SK-N-SH (cell line): ENCODE data around the gene USP31. TPM values are rescaled to one million over a fixed set of nuclear protein-coding genes. Genes with fewer than 3 reads are reported as not detected.

Source experiments
- CTCF ChIA-PET: fragments of 300-600, 350-600 bp; formaldehyde crosslinking; extraction: SDS; loops from one replicate; lab custom pipeline; 2021; lab: Yijun Ruan, JAX
- POLR2A ChIA-PET: fragments of 350-600 bp; sonication (Branson Sonifier 250); formaldehyde crosslinking; extraction: SDS; loops from one replicate; lab custom pipeline; 2020; ENCODE audit warnings: antibody characterized with exemption, inconsistent platforms; lab: Yijun Ruan, JAX
- DNase-seq: peaks from one replicate; pipeline ENCODE4 v3.0.0; 2012
- H2AFZ ChIP-seq: fragments of 200-600 bp; sonication (generic); 2 replicates; pipeline ENCODE4 v1.8.1; 2016; ENCODE audit warnings: antibody characterized with exemption, mild to moderate bottlenecking, low read depth
- H3F3A ChIP-seq: fragments of 200-600 bp; sonication (generic); replicated peaks from 2 replicates; pipeline ENCODE3; 2016; ENCODE audit warnings: antibody characterized with exemption, mild to moderate bottlenecking; ENCODE audit not compliant: insufficient read depth
- H3K27ac ChIP-seq, 2 experiments: fragments of 200-500 bp in 1 of 2; fragments of 200-600 bp in 1 of 2; sonication (Bioruptor generic) in 1 of 2; sonication (generic), shearing (Covaris generic) in 1 of 2; 2 replicates each; pipeline versions ENCODE4 v1.5.1 to v1.6.1; 2014 to 2016; ENCODE audit warnings: low read depth in 2 of 2, inconsistent platforms in 1 of 2, low read length in 1 of 2, mild to moderate bottlenecking in 1 of 2, mixed read lengths in 1 of 2
- H3K27me3 ChIP-seq: fragments of 200-600 bp; sonication (generic), shearing (Covaris generic); 2 replicates; pipeline ENCODE4 v1.6.1; 2016; ENCODE audit warnings: mixed run types; ENCODE audit not compliant: insufficient read depth
- H3K36me3 ChIP-seq, 2 experiments: fragments of 200-500 bp in 1 of 2; fragments of 200-600 bp in 1 of 2; sonication (Bioruptor generic) in 1 of 2; sonication (generic) in 1 of 2; replicated peaks in 1 of 2; 2 replicates each; pipeline versions ENCODE3 to v1.5.1; 2014 to 2016; ENCODE audit warnings: low read length in 1 of 2, mild to moderate bottlenecking in 1 of 2; ENCODE audit not compliant: insufficient read depth in 2 of 2, control insufficient read depth in 1 of 2
- H3K4me1 ChIP-seq, 2 experiments: fragments of 200-500 bp in 1 of 2; fragments of 200-600 bp in 1 of 2; sonication (Bioruptor generic) in 1 of 2; sonication (generic), shearing (Covaris generic) in 1 of 2; 2 replicates each; pipeline versions ENCODE4 v1.5.1 to v1.6.1; 2014 to 2016; ENCODE audit warnings: low read depth in 1 of 2, low read length in 1 of 2, mixed run types in 1 of 2; ENCODE audit not compliant: insufficient read depth in 2 of 2, control insufficient read depth in 1 of 2
- H3K4me2 ChIP-seq: fragments of 200-600 bp; sonication (generic), shearing (Covaris generic); 2 replicates; pipeline ENCODE4 v1.6.1; 2017; ENCODE audit warnings: mixed run types
- H3K4me3 ChIP-seq, 2 experiments: fragments of 200-500 bp in 1 of 2; fragments of 200-600 bp in 1 of 2; sonication (Bioruptor generic) in 1 of 2; sonication (generic), shearing (Covaris generic) in 1 of 2; 2 replicates each; pipeline versions ENCODE4 v1.5.1 to v1.8.1; 2014 to 2016; ENCODE audit warnings: low read depth in 2 of 2, inconsistent platforms in 1 of 2, low read length in 1 of 2, mild to moderate bottlenecking in 1 of 2, mixed read lengths in 1 of 2, moderate library complexity in 1 of 2
- H3K79me2 ChIP-seq: fragments of 200-600 bp; sonication (generic); 2 replicates; pipeline ENCODE4 v1.8.1; 2017; ENCODE audit warnings: mild to moderate bottlenecking; ENCODE audit not compliant: insufficient read depth
- H3K9ac ChIP-seq: fragments of 200-600 bp; sonication (generic); 2 replicates; pipeline ENCODE4 v1.6.1; 2017; ENCODE audit warnings: mixed run types
- H3K9me2 ChIP-seq: fragments of 200-600 bp; sonication (generic); 2 replicates; pipeline ENCODE4 v1.6.1; 2017; ENCODE audit warnings: mixed run types
- H3K9me3 ChIP-seq: fragments of 200-600 bp; sonication (generic); 2 replicates; pipeline ENCODE4 v1.6.1; 2017; ENCODE audit warnings: mixed run types, mild to moderate bottlenecking, moderate library complexity
- H4K20me1 ChIP-seq: fragments of 200-600 bp; sonication (generic); 2 replicates; pipeline ENCODE4 v1.6.1; 2017; ENCODE audit warnings: mild to moderate bottlenecking, mixed run types; ENCODE audit not compliant: insufficient read depth
- GATA2 ChIP-seq: sonication (generic); formaldehyde crosslinking; IDR thresholded peaks from 2 replicates; pipeline ENCODE4 v1.5.0; 2020; ENCODE audit warnings: mild to moderate bottlenecking, missing genetic modification reagents
- MXI1 ChIP-seq: IDR thresholded peaks from 2 replicates; pipeline ENCODE4 v1.6.1; 2012; ENCODE audit warnings: mild to moderate bottlenecking, low read depth, low read length, improper control_type of control experiment
- NFIC ChIP-seq: IDR thresholded peaks from 2 replicates; pipeline ENCODE4 v1.4.0; 2012; ENCODE audit warnings: borderline replicate concordance
- NRF1 ChIP-seq: IDR thresholded peaks from 2 replicates; pipeline ENCODE4 v1.6.1; 2012; ENCODE audit warnings: low read depth, mild to moderate bottlenecking, low read length
- RAD21 ChIP-seq: IDR thresholded peaks from 2 replicates; pipeline ENCODE4 v1.6.1; 2012; ENCODE audit warnings: mild to moderate bottlenecking, low read length
- RCOR1 ChIP-seq: fragments of 150-350 bp; IDR thresholded peaks from 2 replicates; pipeline ENCODE4 v1.6.1; 2017; ENCODE audit warnings: antibody characterized with exemption, low read length
- SIN3A ChIP-seq: IDR thresholded peaks from 2 replicates; pipeline ENCODE4 v1.6.1; 2012; ENCODE audit warnings: low read depth, mild to moderate bottlenecking, low read length, moderate library complexity, borderline replicate concordance
- SMC3 ChIP-seq: IDR thresholded peaks from 2 replicates; pipeline ENCODE4 v1.6.1; 2012; ENCODE audit warnings: low read depth, low read length, improper control_type of control experiment
- TEAD4 ChIP-seq: IDR thresholded peaks from 2 replicates; pipeline ENCODE4 v1.4.0; 2012; ENCODE audit warnings: mild to moderate bottlenecking, borderline replicate concordance; ENCODE audit not compliant: insufficient read depth
- YY1 ChIP-seq: IDR thresholded peaks from 2 replicates; pipeline ENCODE4 v1.4.0; 2012; ENCODE audit warnings: low read depth, mild to moderate bottlenecking
- WGBS: methylation state at CpG from one replicate; pipeline ENCODE4 v1.1.6; 2017; ENCODE audit warnings: low lambda C conversion rate; 5-methylcytosine and 5-hydroxymethylcytosine counted together
- polyA plus RNA-seq, 3 experiments: library from polyadenylated mRNA; depleted of rRNA; stranded (reverse); fragments of >200 nt; gene quantifications; 2 replicates each; pipeline ENCODE4 v1.2.3, GENCODE V29; 2012
- TF ChIP-seq, protein P1 (sequence below): IDR thresholded peaks from 2 replicates; pipeline ENCODE4 v1.6.1; 2012; ENCODE audit warnings: mild to moderate bottlenecking, low read depth, low read length, moderate library complexity
- TF ChIP-seq, protein P2 (sequence below): fragments of 150-350 bp; IDR thresholded peaks from 2 replicates; pipeline ENCODE4 v1.6.1; 2016; ENCODE audit warnings: mild to moderate bottlenecking, low read depth, low read length
- TF ChIP-seq, protein P3 (sequence below): IDR thresholded peaks from 2 replicates; pipeline ENCODE4 v1.4.0; 2012; ENCODE audit warnings: low read depth
- TF ChIP-seq, protein P4 (sequence below): fragments of 150-350 bp; IDR thresholded peaks from 2 replicates; pipeline ENCODE4 v1.6.1; 2017; ENCODE audit warnings: antibody characterized with exemption, low read length, low read depth, borderline replicate concordance

The USP31 gene
- polyA plus RNA-seq, 1 of the 3 experiments (the other 2 are of a cell fraction), result 3.2 TPM

DNA sequence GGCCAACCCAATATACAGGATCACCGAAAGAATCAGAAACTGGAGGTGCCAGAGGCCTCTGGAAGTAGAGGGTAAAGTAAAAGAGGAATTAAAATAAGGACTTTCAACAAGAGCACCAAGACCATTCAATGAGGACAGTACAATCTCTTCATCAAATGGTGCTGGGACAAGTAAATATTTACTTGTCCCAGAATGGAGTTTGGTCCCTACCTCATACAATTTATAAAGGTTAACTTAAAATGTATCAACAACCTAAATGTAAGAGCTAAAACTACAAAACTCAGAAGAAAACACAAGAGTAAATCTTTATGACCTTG lies 56.5 kb downstream of the USP31 start:
- WGBS, result 97% methylated on average over 1 of the region's 1 CpG
- H3K9me2 ChIP-seq, result no peaks in the 10 kb centered on the region

DNA sequence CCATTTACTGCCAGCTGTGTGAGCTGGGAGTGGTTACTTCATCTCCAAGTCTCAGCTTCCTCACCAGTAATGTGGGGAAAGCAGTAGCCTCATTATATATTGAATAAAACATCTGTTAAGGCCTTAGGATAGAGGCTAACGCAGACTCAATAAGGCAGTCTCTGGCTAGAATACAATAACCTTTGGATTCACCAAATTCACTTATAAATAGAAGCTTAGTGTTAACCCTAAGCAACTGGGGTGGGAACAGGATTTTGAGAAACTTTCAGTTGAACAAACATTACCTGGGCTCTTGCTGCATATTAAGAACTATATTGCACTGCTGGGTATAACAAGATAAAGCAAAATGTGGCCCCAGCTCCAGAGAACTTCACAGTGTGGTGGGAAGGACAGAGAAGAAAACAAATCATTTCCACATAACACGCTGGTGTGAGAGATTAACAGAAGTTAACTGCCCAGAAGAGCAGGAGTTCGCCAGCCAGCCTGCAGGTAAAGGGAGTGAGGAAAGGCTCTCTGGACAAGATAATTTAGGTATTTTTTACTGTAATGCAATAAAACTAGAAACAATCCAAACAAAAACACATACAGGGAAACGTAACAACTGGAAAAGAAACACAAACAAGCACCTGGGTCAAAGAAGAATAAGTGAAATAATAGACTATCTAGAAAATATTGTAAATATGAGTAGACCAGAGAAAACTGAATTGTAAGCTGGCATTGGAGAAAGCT lies 57.0 kb downstream of the USP31 start:
- TF ChIP-seq SIN3A (no peak), RCOR1 (no peak), SMC3 (no peak), NRF1 (no peak), TEAD4 (no peak), GATA2 (CRISPR knock-in tag) (no peak), MXI1 (no peak), RAD21 (no peak)
- TF ChIP-seq, protein P1, sequence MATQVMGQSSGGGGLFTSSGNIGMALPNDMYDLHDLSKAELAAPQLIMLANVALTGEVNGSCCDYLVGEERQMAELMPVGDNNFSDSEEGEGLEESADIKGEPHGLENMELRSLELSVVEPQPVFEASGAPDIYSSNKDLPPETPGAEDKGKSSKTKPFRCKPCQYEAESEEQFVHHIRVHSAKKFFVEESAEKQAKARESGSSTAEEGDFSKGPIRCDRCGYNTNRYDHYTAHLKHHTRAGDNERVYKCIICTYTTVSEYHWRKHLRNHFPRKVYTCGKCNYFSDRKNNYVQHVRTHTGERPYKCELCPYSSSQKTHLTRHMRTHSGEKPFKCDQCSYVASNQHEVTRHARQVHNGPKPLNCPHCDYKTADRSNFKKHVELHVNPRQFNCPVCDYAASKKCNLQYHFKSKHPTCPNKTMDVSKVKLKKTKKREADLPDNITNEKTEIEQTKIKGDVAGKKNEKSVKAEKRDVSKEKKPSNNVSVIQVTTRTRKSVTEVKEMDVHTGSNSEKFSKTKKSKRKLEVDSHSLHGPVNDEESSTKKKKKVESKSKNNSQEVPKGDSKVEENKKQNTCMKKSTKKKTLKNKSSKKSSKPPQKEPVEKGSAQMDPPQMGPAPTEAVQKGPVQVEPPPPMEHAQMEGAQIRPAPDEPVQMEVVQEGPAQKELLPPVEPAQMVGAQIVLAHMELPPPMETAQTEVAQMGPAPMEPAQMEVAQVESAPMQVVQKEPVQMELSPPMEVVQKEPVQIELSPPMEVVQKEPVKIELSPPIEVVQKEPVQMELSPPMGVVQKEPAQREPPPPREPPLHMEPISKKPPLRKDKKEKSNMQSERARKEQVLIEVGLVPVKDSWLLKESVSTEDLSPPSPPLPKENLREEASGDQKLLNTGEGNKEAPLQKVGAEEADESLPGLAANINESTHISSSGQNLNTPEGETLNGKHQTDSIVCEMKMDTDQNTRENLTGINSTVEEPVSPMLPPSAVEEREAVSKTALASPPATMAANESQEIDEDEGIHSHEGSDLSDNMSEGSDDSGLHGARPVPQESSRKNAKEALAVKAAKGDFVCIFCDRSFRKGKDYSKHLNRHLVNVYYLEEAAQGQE, result no peak
- TF ChIP-seq, protein P2, sequence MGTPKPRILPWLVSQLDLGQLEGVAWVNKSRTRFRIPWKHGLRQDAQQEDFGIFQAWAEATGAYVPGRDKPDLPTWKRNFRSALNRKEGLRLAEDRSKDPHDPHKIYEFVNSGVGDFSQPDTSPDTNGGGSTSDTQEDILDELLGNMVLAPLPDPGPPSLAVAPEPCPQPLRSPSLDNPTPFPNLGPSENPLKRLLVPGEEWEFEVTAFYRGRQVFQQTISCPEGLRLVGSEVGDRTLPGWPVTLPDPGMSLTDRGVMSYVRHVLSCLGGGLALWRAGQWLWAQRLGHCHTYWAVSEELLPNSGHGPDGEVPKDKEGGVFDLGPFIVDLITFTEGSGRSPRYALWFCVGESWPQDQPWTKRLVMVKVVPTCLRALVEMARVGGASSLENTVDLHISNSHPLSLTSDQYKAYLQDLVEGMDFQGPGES, result no peak
- TF ChIP-seq, protein P3, sequence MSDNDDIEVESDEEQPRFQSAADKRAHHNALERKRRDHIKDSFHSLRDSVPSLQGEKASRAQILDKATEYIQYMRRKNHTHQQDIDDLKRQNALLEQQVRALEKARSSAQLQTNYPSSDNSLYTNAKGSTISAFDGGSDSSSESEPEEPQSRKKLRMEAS, result no peak
- TF ChIP-seq, protein P4, sequence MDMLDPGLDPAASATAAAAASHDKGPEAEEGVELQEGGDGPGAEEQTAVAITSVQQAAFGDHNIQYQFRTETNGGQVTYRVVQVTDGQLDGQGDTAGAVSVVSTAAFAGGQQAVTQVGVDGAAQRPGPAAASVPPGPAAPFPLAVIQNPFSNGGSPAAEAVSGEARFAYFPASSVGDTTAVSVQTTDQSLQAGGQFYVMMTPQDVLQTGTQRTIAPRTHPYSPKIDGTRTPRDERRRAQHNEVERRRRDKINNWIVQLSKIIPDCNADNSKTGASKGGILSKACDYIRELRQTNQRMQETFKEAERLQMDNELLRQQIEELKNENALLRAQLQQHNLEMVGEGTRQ, result no peak
- no peak overlapping the region for H3K9ac ChIP-seq
- no peaks in the 10 kb centered on the region for H3K9me3 ChIP-seq
- peaks cover 0 to 7% of the 10 kb centered on the region in 2 experiments; a peak in 2 of 4 replicates for H3K4me1 ChIP-seq
- peaks cover 16 to 34% of the 10 kb centered on the region in 2 experiments for H3K36me3 ChIP-seq
- DNase-seq, result no peak
- no peaks in the 10 kb centered on the region for H3F3A ChIP-seq
- CTCF ChIA-PET, result interaction anchor here (1.5 to 2.0 kb wide), 2 partner anchors 11 to 32 kb away, joined by 6 to 8 read pairs; no protein-coding TSS in a partner anchor
- H3K27ac ChIP-seq, result no peak overlapping the region
- POLR2A ChIA-PET, result no interaction called here
- H3K27me3 ChIP-seq, result no peaks in the 10 kb centered on the region
- no peaks in the 10 kb centered on the region for H3K9me2 ChIP-seq
- H4K20me1 ChIP-seq, result no peaks in the 10 kb centered on the region
- H3K79me2 ChIP-seq, result peaks cover 30% of the 10 kb centered on the region; the same call in 1 of the 2 replicates
- 98% methylated on average over 4 of the region's 4 CpGs for WGBS
- no peak overlapping the region for H2AFZ ChIP-seq
- no peak overlapping the region for H3K4me2 ChIP-seq
- no peak overlapping the region for H3K4me3 ChIP-seq

More for the DNA sequence above, 56.5 kb downstream of the USP31 start:
- Histone ChIP-seq H3K4me1 (peaks cover 0 to 7% of the 10 kb centered on the region in 2 experiments; a peak in 2 of 4 replicates), H3K27ac (no peak overlapping the region), H2AFZ (no peak overlapping the region), H3F3A (no peaks in the 10 kb centered on the region), H3K9ac (no peak overlapping the region), H3K9me3 (no peaks in the 10 kb centered on the region), H3K36me3 (peaks cover 14 to 29% of the 10 kb centered on the region in 2 experiments), H3K4me3 (no peak overlapping the region), H3K27me3 (no peaks in the 10 kb centered on the region), H4K20me1 (no peaks in the 10 kb centered on the region), H3K79me2 (peaks cover 35% of the 10 kb centered on the region; the same call in 1 of the 2 replicates), H3K4me2 (no peak overlapping the region)
- TF ChIP-seq YY1 (no peak), NFIC (no peak)
- ChIA-PET CTCF (interaction anchor here (1.5 to 2.0 kb wide), 2 partner anchors 11 to 32 kb away, joined by 6 to 8 read pairs; no protein-coding TSS in a partner anchor), POLR2A (no interaction called here)
- no peak for DNase-seq
